NCI-H1417 treated with DMSO at 0.1 percent for 48 hours (cell line): Measurements from ENCODE around the gene ZC3HAV1L.
"Not testable (repeated sequence)": the region's sequence is repeated elsewhere in the genome, so short reads cannot be mapped to it uniquely, and the experiment has no call there.

ENCODE experiments used
- DNase-seq: peaks from one replicate; lab custom pipeline; 2025; lab: John Stamatoyannopoulos, UW

The ZC3HAV1L gene

GRCh38 chr7:139035586-139036353, at the start of gene ZC3HAV1L:
Gene ZC3HAV1L (minus strand): TSS chr7:139036042. CDS start chr7:139036017, 25 bp downstream.
- peak; percentile 27 for DNase-seq

GRCh38 chr7:139084709-139085108, 48.9 kb upstream of the ZC3HAV1L start:
- DNase-seq = no peak

- DNase-seq = no peak
Measured at GRCh38 chr7:139081584-139081983, 45.7 kb upstream of the ZC3HAV1L start.

GRCh38 chr7:139080905-139081304, 45.1 kb upstream of the ZC3HAV1L start:
- no peak for DNase-seq

- no peak for DNase-seq
Measured at GRCh38 chr7:139079861-139080260, 44.0 kb upstream of the ZC3HAV1L start.

GRCh38 chr7:139078911-139079310, 43.1 kb upstream of the ZC3HAV1L start:
- DNase-seq = no peak

GRCh38 chr7:139078399-139078798, 42.6 kb upstream of the ZC3HAV1L start:
- DNase-seq = no peak

- not testable (repeated sequence) for DNase-seq
Measured at GRCh38 chr7:139077706-139078105, 41.9 kb upstream of the ZC3HAV1L start.

GRCh38 chr7:139075871-139076686, 40.2 kb upstream of the ZC3HAV1L start:
- no peak for DNase-seq

GRCh38 chr7:139075031-139075652, 39.3 kb upstream of the ZC3HAV1L start:
- peak; percentile 64 for DNase-seq

- no peak for DNase-seq
Measured at GRCh38 chr7:139072796-139073195, 37.0 kb upstream of the ZC3HAV1L start.

GRCh38 chr7:139071680-139072079, 35.8 kb upstream of the ZC3HAV1L start:
- DNase-seq = no peak

GRCh38 chr7:139068544-139069399, 32.9 kb upstream of the ZC3HAV1L start:
- DNase-seq = no peak

- no peak for DNase-seq
Measured at GRCh38 chr7:139066315-139066714, 30.5 kb upstream of the ZC3HAV1L start.

- no peak for DNase-seq
Measured at GRCh38 chr7:139065323-139065722, 29.5 kb upstream of the ZC3HAV1L start.

GRCh38 chr7:139061416-139061815, 25.6 kb upstream of the ZC3HAV1L start:
- DNase-seq = no peak

- no peak for DNase-seq
Measured at GRCh38 chr7:139060695-139061237, 24.9 kb upstream of the ZC3HAV1L start.

GRCh38 chr7:139059905-139060304, 24.1 kb upstream of the ZC3HAV1L start:
- no peak for DNase-seq

- DNase-seq = no peak
Measured at GRCh38 chr7:139058943-139059342, 23.1 kb upstream of the ZC3HAV1L start.

GRCh38 chr7:139055674-139056073, 19.8 kb upstream of the ZC3HAV1L start:
- no peak for DNase-seq

GRCh38 chr7:139054656-139055055, 18.8 kb upstream of the ZC3HAV1L start:
- not testable (repeated sequence) for DNase-seq
